Stimulated activated CD8-positive, alpha-beta memory T cell treated with anti-CD3 and anti-CD28 coated beads, Interleukin-4, amount 100 ng/mL, for 48 hours (primary cell): ENCODE results near the gene BIN2.

Source experiments
- DNase-seq: peaks from one replicate; pipeline ENCODE4 v3.0.0-alpha.2; 2020

BIN2 gene

GRCh38 chr12:51323966-51324895 lies at the start of gene BIN2:
Gene BIN2, minus strand, starts transcription at chr12:51324174. Its CDS starts 72 bp downstream, at chr12:51324102.
- peak; percentile 83 for DNase-seq

- DNase-seq = no peak
Measured at GRCh38 chr12:51373187-51373586, 49.2 kb upstream of the BIN2 start.

- DNase-seq = no peak
Measured at GRCh38 chr12:51372021-51372420, 48.0 kb upstream of the BIN2 start.

GRCh38 chr12:51371295-51371953 lies 47.5 kb upstream of the BIN2 start:
- no peak for DNase-seq

GRCh38 chr12:51370667-51371066 lies 46.7 kb upstream of the BIN2 start:
- no peak for DNase-seq

GRCh38 chr12:51369581-51369980 lies 45.6 kb upstream of the BIN2 start:
- DNase-seq = no peak

GRCh38 chr12:51368640-51369517 lies 44.9 kb upstream of the BIN2 start:
- DNase-seq = peak; percentile 85

GRCh38 chr12:51365276-51365675 lies 41.3 kb upstream of the BIN2 start:
- DNase-seq = no peak

- DNase-seq = no peak
Measured at GRCh38 chr12:51364001-51364400, 40.0 kb upstream of the BIN2 start.

- no peak for DNase-seq
Measured at GRCh38 chr12:51362747-51363342, 38.9 kb upstream of the BIN2 start.

- no peak for DNase-seq
Measured at GRCh38 chr12:51362307-51362706, 38.3 kb upstream of the BIN2 start.

GRCh38 chr12:51361161-51362016 lies 37.4 kb upstream of the BIN2 start:
- no peak for DNase-seq

GRCh38 chr12:51360315-51360714 lies 36.3 kb upstream of the BIN2 start:
- no peak for DNase-seq

- no peak for DNase-seq
Measured at GRCh38 chr12:51359851-51360250, 35.9 kb upstream of the BIN2 start.

GRCh38 chr12:51358496-51358895 lies 34.5 kb upstream of the BIN2 start:
- no peak for DNase-seq

- no peak for DNase-seq
Measured at GRCh38 chr12:51357374-51358047, 33.5 kb upstream of the BIN2 start.

GRCh38 chr12:51351913-51352532 lies 28.0 kb upstream of the BIN2 start:
- peak; percentile 56 for DNase-seq

- DNase-seq = no peak
Measured at GRCh38 chr12:51349026-51349425, 25.1 kb upstream of the BIN2 start.

GRCh38 chr12:51348116-51348515 lies 24.1 kb upstream of the BIN2 start:
- DNase-seq = no peak

- no peak for DNase-seq
Measured at GRCh38 chr12:51346581-51346980, 22.6 kb upstream of the BIN2 start, which contains the start of gene CELA1. Gene CELA1, minus strand, starts transcription at chr12:51346679. Its CDS starts 41 bp downstream, at chr12:51346638.

GRCh38 chr12:51345681-51346080 lies 21.7 kb upstream of the BIN2 start:
- no peak for DNase-seq
